DMS53 treated with DMSO at 0.1 percent for 48 hours (cell line): ENCODE results near the gene PCDHB6.
"Not testable (repeated sequence)": the region's sequence is repeated elsewhere in the genome, so short reads cannot be mapped to it uniquely, and the experiment has no call there.

Experiments
- DNase-seq: peaks from one replicate; lab custom pipeline; 2025; ENCODE audit not compliant: unreplicated experiment; lab: John Stamatoyannopoulos, UW

Gene PCDHB6

DNA sequence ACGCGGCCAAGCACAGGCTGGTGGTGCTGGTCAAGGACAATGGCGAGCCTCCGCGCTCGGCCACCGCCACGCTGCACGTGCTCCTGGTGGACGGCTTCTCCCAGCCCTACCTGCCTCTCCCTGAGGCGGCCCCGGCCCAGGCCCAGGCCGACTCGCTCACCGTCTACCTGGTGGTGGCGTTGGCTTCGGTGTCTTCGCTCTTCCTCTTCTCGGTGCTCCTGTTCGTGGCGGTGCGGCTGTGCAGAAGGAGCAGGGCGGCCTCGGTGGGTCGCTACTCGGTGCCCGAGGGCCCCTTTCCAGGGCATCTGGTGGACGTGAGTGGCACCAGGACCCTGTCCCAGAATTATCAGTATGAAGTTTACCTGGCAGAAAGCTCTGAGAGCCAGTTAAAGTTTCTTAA lies 8.0 kb downstream of the PCDHB6 start:
- not testable (repeated sequence) for DNase-seq

GRCh38 chr5:141172381-141173204 lies 22.7 kb downstream of the PCDHB6 start, which contains the start of gene PCDHB7:
TSS of gene PCDHB7 (plus strand) at chr5:141172644. CDS start at chr5:141172836, 192 bp downstream.
- peak; percentile 30 for DNase-seq

DNA sequence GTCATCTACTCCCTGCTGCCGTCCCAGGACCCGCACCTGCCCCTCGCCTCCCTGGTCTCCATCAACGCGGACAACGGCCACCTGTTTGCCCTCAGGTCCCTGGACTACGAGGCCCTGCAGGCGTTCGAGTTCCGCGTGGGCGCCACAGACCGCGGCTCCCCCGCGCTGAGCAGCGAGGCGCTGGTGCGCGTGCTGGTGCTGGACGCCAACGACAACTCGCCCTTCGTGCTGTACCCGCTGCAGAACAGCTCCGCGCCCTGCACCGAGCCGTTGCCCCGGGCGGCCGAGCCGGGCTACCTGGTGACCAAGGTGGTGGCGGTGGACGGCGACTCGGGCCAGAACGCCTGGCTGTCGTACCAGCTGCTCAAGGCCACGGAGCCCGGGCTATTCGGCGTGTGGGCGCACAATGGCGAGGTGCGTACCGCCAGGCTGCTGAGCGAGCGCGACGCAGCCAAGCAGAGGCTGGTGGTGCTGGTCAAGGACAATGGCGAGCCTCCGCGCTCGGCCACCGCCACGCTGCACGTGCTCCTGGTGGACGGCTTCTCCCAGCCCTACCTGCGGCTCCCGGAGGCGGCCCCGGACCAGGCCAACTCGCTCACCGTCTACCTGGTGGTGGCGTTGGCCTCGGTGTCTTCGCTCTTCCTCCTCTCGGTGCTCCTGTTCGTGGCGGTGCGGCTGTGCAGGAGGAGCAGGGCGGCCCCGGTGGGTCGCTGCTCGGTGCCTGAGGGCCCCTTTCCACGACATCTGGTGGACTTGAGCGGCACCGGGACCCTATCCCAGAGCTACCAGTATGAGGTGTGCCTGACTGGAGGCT lies 24.6 kb downstream of the PCDHB6 start:
- not testable (repeated sequence) for DNase-seq

DNA sequence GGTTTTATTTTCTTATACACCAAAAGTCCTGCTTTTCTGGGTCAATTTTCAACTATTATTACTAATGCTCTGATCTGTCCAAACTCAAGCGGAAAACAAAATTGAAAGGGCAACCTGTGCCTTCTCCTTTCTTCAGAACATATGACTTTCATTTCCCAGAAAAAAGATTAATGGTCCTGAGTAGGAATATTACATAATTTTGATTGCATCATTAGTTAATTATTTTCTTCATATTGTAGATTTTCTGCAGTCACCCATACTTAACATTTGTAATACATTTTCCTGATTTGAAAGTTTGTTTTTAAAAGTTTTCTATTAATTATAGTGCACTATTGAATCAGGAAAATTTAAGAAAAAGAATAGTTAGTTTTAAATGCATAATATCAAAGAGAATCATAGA lies 26.1 kb downstream of the PCDHB6 start:
- DNase-seq: no peak

GRCh38 chr5:141177577-141178191 lies 27.8 kb downstream of the PCDHB6 start, which contains the start of gene PCDHB8:
TSS of gene PCDHB8 (plus strand) at chr5:141177790. CDS start at chr5:141178035, 245 bp downstream.
- not testable (repeated sequence) for DNase-seq

DNA sequence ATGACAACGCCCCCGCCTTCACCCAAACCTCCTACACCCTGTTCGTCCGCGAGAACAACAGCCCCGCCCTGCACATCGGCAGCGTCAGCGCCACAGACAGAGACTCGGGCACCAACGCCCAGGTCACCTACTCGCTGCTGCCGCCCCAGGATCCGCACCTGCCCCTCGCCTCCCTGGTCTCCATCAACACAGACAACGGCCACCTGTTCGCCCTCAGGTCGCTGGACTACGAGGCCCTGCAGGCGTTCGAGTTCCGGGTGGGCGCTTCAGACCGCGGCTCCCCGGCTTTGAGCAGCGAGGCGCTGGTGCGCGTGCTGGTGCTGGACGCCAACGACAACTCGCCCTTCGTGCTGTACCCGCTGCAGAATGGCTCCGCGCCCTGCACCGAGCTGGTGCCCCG lies 29.5 kb downstream of the PCDHB6 start:
- DNase-seq: not testable (repeated sequence)

DNA sequence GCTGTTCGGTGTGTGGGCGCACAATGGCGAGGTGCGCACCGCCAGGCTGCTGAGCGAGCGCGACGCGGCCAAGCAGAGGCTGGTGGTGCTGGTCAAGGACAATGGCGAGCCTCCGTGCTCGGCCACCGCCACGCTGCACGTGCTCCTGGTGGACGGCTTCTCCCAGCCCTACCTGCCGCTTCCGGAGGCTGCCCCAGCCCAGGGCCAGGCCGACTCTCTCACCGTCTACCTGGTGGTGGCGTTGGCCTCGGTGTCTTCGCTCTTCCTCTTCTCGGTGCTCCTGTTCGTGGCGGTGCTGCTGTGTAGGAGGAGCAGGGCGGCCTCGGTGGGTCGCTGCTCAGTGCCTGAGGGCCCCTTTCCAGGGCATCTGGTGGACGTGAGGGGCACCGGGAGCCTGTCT lies 30.0 kb downstream of the PCDHB6 start:
- DNase-seq: not testable (repeated sequence)

DNA sequence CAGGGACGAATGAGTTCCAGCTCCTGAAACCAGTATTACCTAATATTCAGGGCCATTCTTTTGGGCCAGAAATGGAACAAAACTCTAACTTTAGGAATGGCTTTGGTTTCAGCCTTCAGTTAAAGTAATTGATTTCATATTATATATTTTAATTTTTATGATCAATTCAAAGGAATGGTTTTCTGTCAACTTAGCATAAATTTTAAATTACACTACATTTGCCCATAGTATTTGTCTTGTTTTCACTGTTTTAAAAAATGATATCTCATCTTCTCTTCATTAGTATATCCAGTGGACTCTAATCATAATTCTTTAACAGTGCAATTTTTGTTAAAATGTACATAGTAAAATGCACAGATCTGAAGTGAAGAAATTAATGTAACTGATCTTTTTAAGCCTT lies 30.5 kb downstream of the PCDHB6 start:
- DNase-seq: no peak

GRCh38 chr5:141182248-141182647 lies 32.4 kb downstream of the PCDHB6 start, which contains the start of gene PCDHB16:
TSS of gene PCDHB16 (plus strand) at chr5:141182387. CDS start at chr5:141182560, 173 bp downstream.
- DNase-seq: peak; percentile 27

- DNase-seq: not testable (repeated sequence)
Observed at GRCh38 chr5:141184117-141184855, 34.4 kb downstream of the PCDHB6 start.

DNA sequence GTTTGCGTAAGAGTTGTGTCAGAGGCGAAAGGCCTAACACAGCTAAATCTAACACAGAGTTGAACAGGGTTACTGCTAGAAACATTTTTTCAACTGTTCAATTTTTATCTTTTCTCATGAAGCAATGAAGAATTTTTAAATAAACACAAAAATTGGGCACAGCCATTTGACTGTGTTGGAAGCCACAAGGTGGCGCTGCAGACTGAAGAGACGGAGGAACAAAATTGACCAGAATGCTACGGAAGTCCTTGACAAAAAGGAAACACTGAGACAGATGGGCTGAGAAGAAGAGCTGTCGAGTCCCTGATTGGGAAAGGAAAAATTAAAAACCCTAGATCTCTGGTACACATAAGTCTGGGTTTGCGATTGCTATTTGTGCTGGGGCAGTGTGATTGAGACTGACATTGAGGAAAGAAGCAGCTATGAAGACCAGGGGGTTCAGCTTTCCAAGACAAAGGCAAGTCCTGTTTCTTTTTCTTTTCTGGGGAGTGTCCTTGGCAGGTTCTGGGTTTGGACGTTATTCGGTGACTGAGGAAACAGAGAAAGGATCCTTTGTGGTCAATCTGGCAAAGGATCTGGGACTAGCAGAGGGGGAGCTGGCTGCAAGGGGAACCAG lies 37.1 kb downstream of the PCDHB6 start, which contains the start of gene PCDHB9:
Gene PCDHB9 (plus strand): TSS at position 265 of the 616 bp plus-strand sequence. CDS start 158 bp downstream, at position 423.
- DNase-seq: no peak

DNA sequence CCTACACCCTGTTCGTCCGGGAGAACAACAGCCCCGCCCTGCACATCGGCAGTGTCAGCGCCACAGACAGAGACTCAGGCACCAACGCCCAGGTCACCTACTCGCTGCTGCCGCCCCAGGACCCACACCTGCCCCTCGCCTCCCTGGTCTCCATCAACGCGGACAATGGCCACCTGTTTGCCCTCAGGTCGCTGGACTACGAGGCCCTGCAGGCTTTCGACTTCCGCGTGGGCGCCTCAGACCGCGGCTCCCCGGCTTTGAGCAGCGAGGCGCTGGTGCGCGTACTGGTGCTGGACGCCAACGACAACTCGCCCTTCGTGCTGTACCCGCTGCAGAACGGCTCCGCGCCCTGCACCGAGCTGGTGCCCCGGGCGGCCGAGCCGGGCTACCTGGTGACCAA lies 38.8 kb downstream of the PCDHB6 start:
- DNase-seq: not testable (repeated sequence)

DNA sequence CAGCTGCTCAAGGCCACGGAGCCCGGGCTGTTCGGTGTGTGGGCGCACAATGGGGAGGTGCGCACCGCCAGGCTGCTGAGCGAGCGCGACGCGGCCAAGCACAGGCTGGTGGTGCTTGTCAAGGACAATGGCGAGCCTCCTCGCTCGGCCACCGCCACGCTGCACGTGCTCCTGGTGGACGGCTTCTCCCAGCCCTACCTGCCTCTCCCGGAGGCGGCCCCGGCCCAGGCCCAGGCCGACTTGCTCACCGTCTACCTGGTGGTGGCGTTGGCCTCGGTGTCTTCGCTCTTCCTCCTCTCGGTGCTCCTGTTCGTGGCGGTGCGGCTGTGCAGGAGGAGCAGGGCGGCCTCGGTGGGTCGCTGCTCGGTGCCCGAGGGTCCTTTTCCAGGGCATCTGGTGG lies 39.3 kb downstream of the PCDHB6 start:
- not testable (repeated sequence) for DNase-seq

GRCh38 chr5:141192110-141192725 lies 42.4 kb downstream of the PCDHB6 start, which contains the start of gene PCDHB10:
TSS of gene PCDHB10 (plus strand) at chr5:141192353. CDS start at chr5:141192553, 200 bp downstream.
- peak; percentile 16 for DNase-seq

DNA sequence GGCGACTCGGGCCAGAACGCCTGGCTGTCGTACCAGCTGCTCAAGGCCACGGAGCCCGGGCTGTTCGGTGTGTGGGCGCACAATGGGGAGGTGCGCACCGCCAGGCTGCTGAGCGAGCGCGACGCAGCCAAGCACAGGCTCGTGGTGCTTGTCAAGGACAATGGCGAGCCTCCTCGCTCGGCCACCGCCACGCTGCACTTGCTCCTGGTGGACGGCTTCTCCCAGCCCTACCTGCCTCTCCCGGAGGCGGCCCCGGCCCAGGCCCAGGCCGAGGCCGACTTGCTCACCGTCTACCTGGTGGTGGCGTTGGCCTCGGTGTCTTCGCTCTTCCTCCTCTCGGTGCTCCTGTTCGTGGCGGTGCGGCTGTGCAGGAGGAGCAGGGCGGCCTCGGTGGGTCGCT lies 44.5 kb downstream of the PCDHB6 start:
- not testable (repeated sequence) for DNase-seq

DNA sequence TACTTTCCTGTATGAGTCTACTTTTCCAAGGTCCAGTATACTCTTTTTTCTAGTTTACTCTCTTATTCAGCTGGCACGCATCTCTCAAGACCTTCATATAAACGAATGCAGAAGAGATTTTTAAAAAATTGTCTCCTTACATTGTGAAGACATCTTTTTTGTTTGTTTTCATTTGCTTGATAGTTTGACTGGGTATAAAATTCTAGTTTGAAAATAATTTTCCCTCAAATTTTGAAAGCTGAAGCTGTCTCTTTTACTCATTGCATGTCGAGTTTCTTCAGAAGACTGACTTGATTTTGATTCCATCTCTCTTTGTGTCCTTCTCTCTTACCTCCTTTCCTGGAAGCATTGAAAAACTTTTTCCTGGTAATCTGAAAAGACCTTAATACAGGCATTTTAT lies 46.5 kb downstream of the PCDHB6 start:
- DNase-seq: no peak

- DNase-seq: peak; percentile 9
Observed at GRCh38 chr5:141199359-141200235, 49.7 kb downstream of the PCDHB6 start, which contains the start of gene PCDHB11. TSS of gene PCDHB11 (plus strand) at chr5:141199627. CDS start at chr5:141199775, 148 bp downstream.

- DNase-seq: not testable (repeated sequence)
Observed at GRCh38 chr5:141201126-141201525, 51.3 kb downstream of the PCDHB6 start.
